NCI-H2196 treated with DMSO at 0.1 percent for 48 hours (cell line): Measurements from ENCODE around the gene CNOT6L.

Experiments
- DNase-seq: peaks from one replicate; lab custom pipeline; 2025; ENCODE audit not compliant: unreplicated experiment; lab: John Stamatoyannopoulos, UW

The CNOT6L gene

GRCh38 chr4:77713884-77714283 is 105.3 kb downstream of the CNOT6L start:
- no peak for DNase-seq

GRCh38 chr4:77712675-77713074 is 106.5 kb downstream of the CNOT6L start:
- DNase-seq = no peak

GRCh38 chr4:77711469-77711868 is 107.7 kb downstream of the CNOT6L start:
- DNase-seq = no peak

GRCh38 chr4:77710684-77711083 is 108.5 kb downstream of the CNOT6L start:
- DNase-seq = no peak

- no peak for DNase-seq
Observed at GRCh38 chr4:77710059-77710458, 109.1 kb downstream of the CNOT6L start.

GRCh38 chr4:77706717-77707116 is 112.5 kb downstream of the CNOT6L start:
- no peak for DNase-seq

GRCh38 chr4:77703666-77704065 is 115.5 kb downstream of the CNOT6L start:
- no peak for DNase-seq

- DNase-seq = no peak
Observed at GRCh38 chr4:77701121-77701520, 118.0 kb downstream of the CNOT6L start.

GRCh38 chr4:77699731-77700210 is 119.4 kb downstream of the CNOT6L start:
- no peak for DNase-seq

GRCh38 chr4:77697860-77698590 is 121.1 kb downstream of the CNOT6L start:
- DNase-seq = no peak

- no peak for DNase-seq
Observed at GRCh38 chr4:77695774-77696173, 123.4 kb downstream of the CNOT6L start.

- DNase-seq = no peak
Observed at GRCh38 chr4:77692847-77693432, 126.2 kb downstream of the CNOT6L start.

- DNase-seq = no peak
Observed at GRCh38 chr4:77681792-77682191, 137.4 kb downstream of the CNOT6L start.

- no peak for DNase-seq
Observed at GRCh38 chr4:77676842-77677241, 142.3 kb downstream of the CNOT6L start.

- no peak for DNase-seq
Observed at GRCh38 chr4:77671051-77671450, 148.1 kb downstream of the CNOT6L start.

- no peak for DNase-seq
Observed at GRCh38 chr4:77669946-77670590, 149.1 kb downstream of the CNOT6L start.

- no peak for DNase-seq
Observed at GRCh38 chr4:77665381-77666069, 153.6 kb downstream of the CNOT6L start.
